ENCODE measurements around the gene TMC8.
A peak's percentile ranks its signal among the peaks of the same experiment; 100 is the strongest.
"Not testable (repeated sequence)": the region's sequence is repeated elsewhere in the genome, so short reads cannot be mapped to it uniquely, and the experiment has no call there.

Gene TMC8

GRCh38 chr17:78135858-78136500, 5.4 kb downstream of the TMC8 start:
- DNase-seq (ENCODE audit: low read depth), result no peak

GRCh38 chr17:78137392-78138203, 7.0 kb downstream of the TMC8 start:
- no peak for DNase-seq (ENCODE audit: low read depth)

- DNase-seq (ENCODE audit: low read depth), result no peak
Observed at GRCh38 chr17:78138204-78139060, 7.9 kb downstream of the TMC8 start.

- DNase-seq (ENCODE audit: low read depth), result not testable (repeated sequence)
Observed at GRCh38 chr17:78139861-78140168, 9.2 kb downstream of the TMC8 start.

GRCh38 chr17:78140169-78141051, 9.8 kb downstream of the TMC8 start:
- DNase-seq (ENCODE audit: low read depth), result peak; percentile 86

- no peak for DNase-seq (ENCODE audit: low read depth)
Observed at GRCh38 chr17:78141437-78142118, 11.0 kb downstream of the TMC8 start.

- DNase-seq (ENCODE audit: low read depth), result no peak
Observed at GRCh38 chr17:78142119-78142861, 11.7 kb downstream of the TMC8 start.

- no peak for DNase-seq (ENCODE audit: low read depth)
Observed at GRCh38 chr17:78143214-78144146, 12.9 kb downstream of the TMC8 start.

GRCh38 chr17:78144147-78144719, 13.7 kb downstream of the TMC8 start:
- DNase-seq (ENCODE audit: low read depth), result no peak

- no peak for DNase-seq (ENCODE audit: low read depth)
Observed at GRCh38 chr17:78144736-78145641, 14.4 kb downstream of the TMC8 start.

- DNase-seq (ENCODE audit: low read depth), result no peak
Observed at GRCh38 chr17:78146471-78146869, 15.9 kb downstream of the TMC8 start.

GRCh38 chr17:78146881-78147280, 16.3 kb downstream of the TMC8 start:
- DNase-seq (ENCODE audit: low read depth), result no peak

GRCh38 chr17:78147315-78147998, 16.9 kb downstream of the TMC8 start:
- DNase-seq (ENCODE audit: low read depth), result no peak

GRCh38 chr17:78148286-78149016, 17.9 kb downstream of the TMC8 start:
- no peak for DNase-seq (ENCODE audit: low read depth)

GRCh38 chr17:78151514-78152008, 21.0 kb downstream of the TMC8 start:
- no peak for DNase-seq (ENCODE audit: low read depth)

Measured in activated T-helper 9 cell treated with anti-CD3 and anti-CD28 coated beads, Interleukin-2, amount 50 U/mL, for 16 hours (primary cell).